HL-60/S4 (cell line): ENCODE results near the gene HMOX1.
"Not testable (repeated sequence)": the region's sequence is repeated elsewhere in the genome, so short reads cannot be mapped to it uniquely, and the experiment has no call there.

Source experiments
- in situ Hi-C: fragments of 300-500 bp; cut with MboI; formaldehyde crosslinking; loops from 2 replicates; pipeline ENCODE4 v1.14.3; 2022; ENCODE audit warnings: low sequenced_read_pairs

The HMOX1 gene

DNA sequence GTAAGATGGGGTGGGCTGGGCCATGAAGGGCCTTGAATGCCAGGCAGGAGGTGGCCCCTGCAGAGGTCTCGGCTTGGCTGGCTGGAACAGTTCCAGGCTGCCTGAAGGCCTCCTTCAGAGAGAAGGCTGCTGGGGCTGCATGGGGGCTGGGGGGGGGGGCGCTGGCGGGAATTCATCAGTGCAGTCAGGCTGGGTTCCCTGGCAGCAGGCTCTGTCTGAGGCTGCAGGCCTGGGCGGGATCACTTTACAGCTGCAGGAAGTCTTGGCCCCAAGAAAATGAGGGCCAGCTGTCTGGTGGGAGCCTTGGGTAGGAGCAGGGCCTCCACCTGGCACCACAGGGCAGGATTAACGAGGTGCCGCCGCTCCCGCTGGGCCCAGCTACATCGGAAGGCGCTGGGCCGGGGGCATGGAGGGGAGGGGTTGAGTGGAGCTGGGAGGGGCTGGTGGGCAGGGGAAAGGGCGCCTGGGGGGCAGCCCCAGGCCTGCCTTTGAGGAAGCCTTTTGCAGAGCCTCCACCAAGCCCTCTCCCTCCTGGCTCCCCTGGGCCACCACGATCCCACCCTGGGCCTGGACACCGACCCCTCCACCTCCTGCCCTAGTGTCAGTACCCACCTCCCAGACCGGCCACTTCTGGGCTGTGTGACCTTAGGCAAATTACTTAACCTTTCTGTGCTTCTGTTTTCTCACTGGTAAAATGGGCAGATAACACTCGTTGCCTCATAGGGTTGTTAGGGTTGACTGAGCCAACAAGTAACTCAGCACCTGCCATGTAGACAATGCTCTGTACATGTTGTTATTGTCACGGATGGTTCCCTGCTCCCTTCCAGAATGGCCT, 31.0 kb upstream of the HMOX1 start:
- in situ Hi-C loops: loop anchor here (10.0 kb wide), 1 partner anchor 235 kb away; no protein-coding TSS in a partner anchor

GRCh38 chr22:35350539-35351503, 30.1 kb upstream of the HMOX1 start:
- in situ Hi-C loops: loop anchor here (10.0 kb wide), 1 partner anchor 234 kb away; no protein-coding TSS in a partner anchor

DNA sequence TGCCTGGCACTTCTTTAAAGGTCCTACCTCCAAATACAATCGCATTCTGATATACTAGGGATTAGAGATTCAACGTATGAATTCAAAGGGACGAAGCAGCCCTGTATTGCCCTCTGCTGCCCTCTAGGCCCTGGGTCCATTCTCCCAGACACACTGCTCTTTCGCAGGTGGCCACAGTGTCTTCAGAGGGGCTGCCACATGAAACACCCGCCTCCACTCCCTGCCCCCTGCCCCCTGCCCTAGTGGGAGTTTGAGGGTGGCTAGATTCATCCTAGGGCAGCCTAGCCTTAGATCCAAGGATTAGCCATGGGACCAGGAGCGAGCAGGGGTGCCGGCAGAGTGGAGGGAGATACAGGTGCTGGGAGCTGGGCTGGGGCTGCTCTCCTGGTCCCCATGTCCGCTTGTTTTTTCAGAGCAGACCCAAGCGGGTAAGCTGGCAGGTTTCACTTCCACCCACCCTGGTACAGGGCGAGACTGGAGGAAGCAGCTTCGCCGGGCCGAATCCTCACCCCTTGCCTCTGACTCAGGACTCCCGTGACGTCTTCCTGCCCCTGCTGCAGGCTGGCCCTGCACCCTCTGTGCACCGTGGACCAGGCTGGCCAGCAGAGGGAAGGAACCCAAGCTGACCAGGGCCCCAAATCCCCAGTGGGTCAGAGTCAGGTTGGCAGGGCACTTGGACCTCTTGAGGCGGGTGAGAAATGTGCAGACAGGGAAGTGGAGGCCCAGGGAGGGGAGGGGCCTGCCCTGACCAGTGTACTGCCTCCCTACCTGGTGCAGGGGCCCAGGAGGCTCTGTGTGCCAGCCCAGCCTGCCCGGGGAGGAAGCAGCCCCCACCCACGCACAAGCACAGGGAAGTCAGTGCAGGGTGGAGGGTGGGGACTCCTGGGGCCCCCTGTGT, 28.4 kb upstream of the HMOX1 start:
- in situ Hi-C loops: loop anchor here (10.0 kb wide), 1 partner anchor 232 kb away; no protein-coding TSS in a partner anchor

DNA sequence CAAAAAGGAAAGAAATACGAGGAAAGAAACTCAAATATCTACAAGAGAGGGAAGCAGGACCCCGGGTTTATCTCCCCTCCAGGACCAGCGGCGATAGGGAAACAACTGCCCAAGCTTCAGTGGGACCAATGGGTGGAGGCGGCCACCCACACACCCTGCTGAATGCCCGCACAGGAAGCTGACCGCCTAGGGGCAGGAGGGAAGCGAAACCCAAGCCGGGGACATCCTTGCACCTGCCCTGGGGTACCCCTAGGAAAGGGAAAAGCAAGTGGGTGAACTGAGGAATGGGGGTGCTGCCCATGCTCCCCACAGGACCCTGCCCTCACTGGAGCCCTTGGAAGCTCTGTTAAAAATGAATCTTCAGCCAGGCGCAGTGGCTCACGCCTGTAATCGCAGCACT, 27.6 kb upstream of the HMOX1 start:
- in situ Hi-C loops: loop anchor here (10.0 kb wide), 1 partner anchor 231 kb away; no protein-coding TSS in a partner anchor

DNA sequence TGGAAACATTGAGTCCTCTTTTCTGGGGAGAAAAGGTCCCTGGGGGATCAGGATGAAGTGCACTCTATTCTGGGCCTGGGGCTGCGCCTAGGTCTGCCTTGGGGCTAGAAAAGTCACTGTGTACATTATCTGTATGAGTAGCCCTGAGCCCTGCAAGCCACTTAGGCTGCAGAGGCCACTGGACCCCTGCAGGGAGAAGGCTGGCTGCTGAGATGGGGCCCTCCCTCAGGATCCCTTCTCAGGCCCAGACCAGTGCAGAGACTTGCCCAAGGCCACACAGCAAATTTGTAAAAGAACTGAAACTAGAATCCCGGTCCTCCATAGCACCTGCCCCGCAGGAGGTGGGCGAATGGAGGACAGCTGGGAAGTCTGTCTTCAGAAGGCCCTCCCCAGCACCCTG, 26.8 kb upstream of the HMOX1 start:
- in situ Hi-C loops: loop anchor here (10.0 kb wide), 1 partner anchor 231 kb away; no protein-coding TSS in a partner anchor

DNA sequence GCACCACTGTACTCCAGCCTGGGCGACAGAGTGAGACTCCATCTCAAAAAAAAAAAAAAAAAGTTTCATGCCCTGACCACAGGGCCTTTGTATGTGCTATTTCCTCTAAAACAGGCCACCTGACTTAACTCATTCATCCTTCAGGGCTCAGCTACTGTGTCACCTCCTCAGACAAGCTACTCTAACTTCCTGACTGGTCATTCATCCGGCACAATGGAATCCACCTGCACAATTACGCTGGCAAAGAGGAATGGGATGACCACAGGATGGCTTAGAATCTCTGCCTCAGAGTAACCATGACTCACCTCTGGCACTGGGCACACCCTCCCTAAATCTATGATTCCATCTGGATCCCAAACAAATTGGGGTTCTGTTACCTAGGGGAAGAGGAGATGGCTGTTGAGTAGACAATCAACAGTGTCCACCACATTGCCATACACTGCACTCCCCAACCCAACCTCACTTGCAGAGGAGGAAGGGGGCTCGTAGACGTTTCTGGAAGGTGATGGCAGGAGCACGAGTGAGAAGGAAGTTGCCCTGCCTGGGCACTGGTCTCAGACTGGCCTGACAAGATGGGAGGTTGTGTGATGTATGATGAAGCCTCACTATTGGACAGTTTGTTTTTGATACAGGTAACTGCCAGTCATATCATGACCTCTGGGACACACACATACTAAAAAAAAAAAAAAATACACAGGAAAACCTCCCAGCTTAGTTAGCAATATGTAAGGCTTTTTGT, 22.8 kb upstream of the HMOX1 start:
- in situ Hi-C loops: loop anchor here (10.0 kb wide), 1 partner anchor 227 kb away; no protein-coding TSS in a partner anchor

- in situ Hi-C loops: loop anchor here (10.0 kb wide), 1 partner anchor 225 kb away; no protein-coding TSS in a partner anchor
Measured at GRCh38 chr22:35359380-35360065, 21.4 kb upstream of the HMOX1 start.

DNA sequence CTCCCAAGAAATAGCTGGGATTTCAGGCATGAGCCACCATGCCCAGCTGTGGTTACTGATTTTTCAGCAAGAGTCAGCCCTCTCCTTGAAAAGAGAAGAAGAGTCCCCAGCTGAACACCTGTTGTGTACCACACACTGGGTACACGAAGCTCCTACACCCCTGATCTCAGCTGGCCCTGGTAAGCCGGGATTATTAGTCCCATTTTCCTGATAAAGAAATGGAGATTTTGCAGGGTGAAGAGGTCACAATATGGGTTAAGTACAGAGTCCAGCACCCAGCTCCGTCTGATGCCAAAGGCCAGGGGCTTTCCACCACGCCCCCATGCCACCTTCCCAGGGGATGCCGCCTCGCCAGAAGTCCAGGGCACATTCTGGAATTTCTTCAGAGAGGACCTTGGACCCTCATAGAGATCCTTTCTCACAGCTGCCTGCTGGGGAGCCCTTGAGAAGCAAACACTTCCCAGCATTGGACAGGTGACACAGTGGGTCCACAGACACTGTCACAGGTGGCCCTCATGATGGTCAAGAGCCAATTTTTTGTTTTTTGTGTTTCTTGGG, 19.8 kb upstream of the HMOX1 start:
- in situ Hi-C loops: no loop called here

DNA sequence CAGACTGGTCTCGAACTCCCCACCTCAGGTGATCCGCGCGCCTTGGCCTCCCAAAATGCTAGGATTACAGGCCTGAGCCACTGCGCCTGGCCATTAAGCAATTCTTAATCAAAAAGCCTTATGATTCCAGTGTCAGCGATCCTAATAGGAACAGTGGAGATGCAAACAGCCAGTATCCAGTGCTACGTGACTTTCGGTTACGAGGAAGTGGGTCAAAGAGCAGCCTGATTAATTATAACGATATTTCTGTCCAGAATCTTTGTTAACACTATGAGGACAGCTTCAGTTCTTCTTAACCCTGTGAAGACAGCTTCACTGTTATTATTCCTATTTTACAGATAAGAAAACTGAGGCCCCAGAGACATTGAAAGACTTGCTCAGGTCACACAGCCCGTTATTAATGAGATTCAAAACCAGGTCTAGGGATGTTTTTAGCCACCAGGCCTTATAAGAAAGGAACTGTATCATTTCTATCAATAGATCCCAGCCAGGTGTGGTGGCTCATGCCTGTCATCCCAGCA, 17.3 kb upstream of the HMOX1 start:
- in situ Hi-C loops: no loop called here

GRCh38 chr22:35364230-35364629, 16.7 kb upstream of the HMOX1 start:
- in situ Hi-C loops: not testable (repeated sequence)

DNA sequence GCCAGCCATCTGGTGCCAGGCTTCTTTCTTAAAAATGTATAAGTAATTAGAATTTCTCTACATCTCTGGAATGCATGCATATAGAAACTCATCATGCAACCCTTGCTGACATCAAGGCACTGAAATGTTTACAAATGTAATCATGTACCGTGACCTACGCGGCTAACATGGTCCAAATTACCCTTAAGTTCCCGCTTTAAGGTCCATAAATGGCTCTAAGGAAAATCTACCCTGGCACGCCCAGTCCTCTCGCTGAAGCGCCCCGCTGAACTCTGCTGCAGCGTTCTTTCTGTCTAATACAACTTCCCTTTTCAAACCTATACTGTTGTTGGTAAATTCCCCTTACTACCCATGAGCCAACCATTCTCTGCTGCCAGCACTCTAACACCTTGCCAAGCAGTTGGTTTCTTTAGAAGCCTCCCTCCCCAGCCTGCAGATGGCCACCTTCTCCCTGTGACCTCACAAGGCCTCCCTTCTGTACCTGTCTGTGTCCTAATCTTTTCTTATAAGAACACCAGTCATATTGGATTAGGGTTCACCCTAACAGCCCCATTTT, 13.5 kb upstream of the HMOX1 start:
- in situ Hi-C loops: no loop called here

- in situ Hi-C loops: no loop called here
Measured at GRCh38 chr22:35368386-35368785, 12.5 kb upstream of the HMOX1 start.

DNA sequence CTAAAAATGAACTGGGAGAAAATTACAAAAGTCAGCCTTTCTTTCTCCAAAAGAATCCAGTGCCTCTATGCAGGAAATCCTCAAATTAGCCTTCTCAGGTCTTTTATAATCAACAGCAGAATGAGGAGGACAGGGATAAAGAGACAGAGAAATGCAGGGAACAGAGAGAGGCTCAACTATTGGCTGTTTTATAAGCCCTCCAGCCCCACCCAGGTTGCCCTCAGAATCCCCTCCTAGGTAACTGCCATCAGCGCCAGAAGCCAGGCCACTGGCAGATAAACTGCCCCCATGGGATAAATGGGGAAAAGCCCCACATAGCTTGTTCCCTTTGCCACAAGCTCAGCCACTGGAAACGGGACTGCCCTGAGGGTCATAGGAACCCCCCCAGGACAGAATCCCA, 10.9 kb upstream of the HMOX1 start:
- in situ Hi-C loops: no loop called here

GRCh38 chr22:35373781-35374180, 7.1 kb upstream of the HMOX1 start:
- in situ Hi-C loops: no loop called here

DNA sequence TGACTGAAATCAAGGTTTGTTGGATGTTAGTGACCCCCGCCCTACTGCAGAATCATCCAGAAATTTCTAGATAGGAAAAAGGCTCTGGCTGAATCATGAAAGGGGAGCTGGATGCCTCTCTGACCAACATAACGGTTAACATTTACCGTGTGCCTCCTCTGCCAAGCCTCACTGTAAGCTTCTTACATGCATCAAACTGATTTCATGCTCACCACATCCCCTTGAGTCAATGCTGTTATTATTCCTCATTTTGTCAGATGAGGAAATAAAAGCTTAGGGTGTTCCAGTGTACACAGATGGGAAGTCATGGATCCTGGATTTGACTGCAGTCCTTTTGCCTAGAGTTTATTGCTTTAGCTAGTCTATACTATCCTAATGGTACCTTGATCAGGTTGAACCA, 5.9 kb upstream of the HMOX1 start:
- in situ Hi-C loops: no loop called here

DNA sequence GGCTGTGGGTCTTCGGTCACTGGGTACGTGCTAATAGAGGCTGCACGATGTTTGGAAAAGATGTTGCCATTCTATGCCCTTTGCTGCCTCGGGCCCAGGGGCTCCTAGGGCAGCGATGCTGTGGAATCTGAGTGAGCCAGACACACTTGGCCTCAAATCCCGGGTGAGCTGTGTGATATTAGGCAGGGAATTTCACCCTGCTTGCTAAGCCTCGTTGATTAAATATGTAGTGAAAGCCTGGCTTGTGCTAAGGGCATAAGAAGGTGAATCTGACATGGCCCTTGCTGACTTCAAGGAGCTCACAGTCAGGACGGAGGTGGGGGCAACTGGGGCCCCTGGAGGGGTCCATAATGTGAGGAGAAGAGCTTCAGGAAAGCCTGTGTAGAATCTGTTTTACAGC, 5.4 kb upstream of the HMOX1 start:
- in situ Hi-C loops: no loop called here

GRCh38 chr22:35376728-35377472, 4.0 kb upstream of the HMOX1 start:
- in situ Hi-C loops: no loop called here
